Osteocyte (in vitro differentiated cells): ENCODE measurements around the gene TBL3. TPM values are rescaled to one million over a fixed set of nuclear protein-coding genes. Genes with fewer than 3 reads are reported as not detected.

Experiments
- DNase-seq: peaks from one replicate; pipeline ENCODE4 v3.0.0; 2021; ENCODE audit warnings: mixed read lengths; ENCODE audit not compliant: unreplicated experiment; ENCODE audit errors: extremely low spot score
- H3K27ac Mint-ChIP-seq: one replicate; pipeline ENCODE4 v1.8.0; 2021; ENCODE audit warnings: mild to moderate bottlenecking, mixed read lengths; ENCODE audit not compliant: unreplicated experiment
- H3K27me3 Mint-ChIP-seq: one replicate; pipeline ENCODE4 v1.8.0; 2021; ENCODE audit warnings: mixed read lengths; ENCODE audit not compliant: unreplicated experiment
- H3K36me3 Mint-ChIP-seq: one replicate; pipeline ENCODE4 v1.8.0; 2021; ENCODE audit warnings: mixed read lengths; ENCODE audit not compliant: unreplicated experiment
- H3K4me1 Mint-ChIP-seq: one replicate; pipeline ENCODE4 v1.8.0; 2021; ENCODE audit warnings: mixed read lengths; ENCODE audit not compliant: unreplicated experiment
- H3K4me3 Mint-ChIP-seq: one replicate; pipeline ENCODE4 v1.8.0; 2021; ENCODE audit warnings: mild to moderate bottlenecking, moderate library complexity, mixed read lengths; ENCODE audit not compliant: unreplicated experiment
- H3K9me3 Mint-ChIP-seq: one replicate; pipeline ENCODE4 v1.8.0; 2021; ENCODE audit warnings: mixed read lengths; ENCODE audit not compliant: unreplicated experiment
- total RNA-seq: library from RNA; stranded (reverse); gene quantifications from 2 replicates; pipeline ENCODE4 v1.2.1, GENCODE V29; 2021
- TF ChIP-seq, protein P1 (sequence below): fragments of 200-600 bp; sonication (generic); IDR thresholded peaks from 2 replicates; pipeline ENCODE4 v1.5.0; 2021; ENCODE audit warnings: antibody characterized with exemption, mild to moderate bottlenecking, moderate library complexity

Gene TBL3
- total RNA-seq, 1 donor from 2014 or later, result 32.0 TPM

DNA sequence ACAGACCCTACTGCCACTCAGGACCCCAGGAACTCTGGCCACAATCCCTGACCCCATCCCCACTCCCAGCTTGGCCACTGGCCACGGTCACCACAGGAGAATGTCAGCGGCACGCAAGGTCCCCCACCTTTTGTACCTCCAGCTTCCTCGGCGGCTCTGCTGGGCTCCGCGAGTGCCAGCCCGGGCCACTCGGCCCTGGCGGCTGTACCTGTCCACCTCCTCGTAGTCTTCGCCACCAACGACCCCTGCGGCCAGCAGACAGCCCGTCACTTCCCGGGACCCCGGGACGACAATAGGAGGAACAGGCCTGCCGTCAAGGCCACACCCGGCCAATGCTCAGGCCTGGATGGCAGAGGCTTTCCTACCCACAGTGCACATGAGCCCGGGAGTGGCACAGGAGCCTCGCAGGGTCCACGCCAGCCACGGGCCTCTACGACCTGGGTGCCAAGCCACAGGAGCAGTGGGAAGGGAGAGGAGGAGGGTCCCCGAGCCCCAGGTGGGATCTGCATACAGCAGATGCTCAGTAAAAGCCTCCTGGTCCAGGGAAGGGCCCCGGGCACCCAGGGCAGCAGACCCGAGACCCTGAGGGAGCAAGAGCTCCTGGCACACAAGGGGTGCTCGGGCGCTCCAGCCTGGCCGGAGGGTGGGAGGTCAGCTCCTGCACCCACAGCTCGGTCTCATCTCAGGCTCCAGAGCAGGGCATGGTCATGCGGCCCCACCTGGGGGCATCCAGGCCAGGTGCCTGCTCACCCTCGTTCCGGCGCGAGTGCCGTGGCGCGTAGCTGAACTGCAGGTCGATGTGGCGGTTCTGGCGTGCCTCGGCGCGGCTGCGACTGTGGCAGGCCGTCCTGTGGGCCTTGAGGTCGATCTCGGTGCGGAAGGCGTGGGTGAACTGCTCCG lies 29.9 kb downstream of the TBL3 start:
- H3K4me3 Mint-ChIP-seq, result no peak overlapping the region
- H3K4me1 Mint-ChIP-seq, result peaks cover 15% of the 10 kb centered on the region
- no peaks in the 10 kb centered on the region for H3K27me3 Mint-ChIP-seq
- DNase-seq, result no peak
- peaks cover 15% of the 10 kb centered on the region for H3K36me3 Mint-ChIP-seq
- no peak overlapping the region for H3K27ac Mint-ChIP-seq
- no peaks in the 10 kb centered on the region for H3K9me3 Mint-ChIP-seq
- TF ChIP-seq, protein P1, sequence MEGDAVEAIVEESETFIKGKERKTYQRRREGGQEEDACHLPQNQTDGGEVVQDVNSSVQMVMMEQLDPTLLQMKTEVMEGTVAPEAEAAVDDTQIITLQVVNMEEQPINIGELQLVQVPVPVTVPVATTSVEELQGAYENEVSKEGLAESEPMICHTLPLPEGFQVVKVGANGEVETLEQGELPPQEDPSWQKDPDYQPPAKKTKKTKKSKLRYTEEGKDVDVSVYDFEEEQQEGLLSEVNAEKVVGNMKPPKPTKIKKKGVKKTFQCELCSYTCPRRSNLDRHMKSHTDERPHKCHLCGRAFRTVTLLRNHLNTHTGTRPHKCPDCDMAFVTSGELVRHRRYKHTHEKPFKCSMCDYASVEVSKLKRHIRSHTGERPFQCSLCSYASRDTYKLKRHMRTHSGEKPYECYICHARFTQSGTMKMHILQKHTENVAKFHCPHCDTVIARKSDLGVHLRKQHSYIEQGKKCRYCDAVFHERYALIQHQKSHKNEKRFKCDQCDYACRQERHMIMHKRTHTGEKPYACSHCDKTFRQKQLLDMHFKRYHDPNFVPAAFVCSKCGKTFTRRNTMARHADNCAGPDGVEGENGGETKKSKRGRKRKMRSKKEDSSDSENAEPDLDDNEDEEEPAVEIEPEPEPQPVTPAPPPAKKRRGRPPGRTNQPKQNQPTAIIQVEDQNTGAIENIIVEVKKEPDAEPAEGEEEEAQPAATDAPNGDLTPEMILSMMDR, result no peak

- Mint-ChIP-seq H3K27me3 (no peaks in the 10 kb centered on the region), H3K4me3 (no peak overlapping the region), H3K36me3 (peaks cover 12% of the 10 kb centered on the region), H3K27ac (no peak overlapping the region), H3K4me1 (peaks cover 24% of the 10 kb centered on the region), H3K9me3 (no peaks in the 10 kb centered on the region)
- TF ChIP-seq, protein P1, result no peak
- no peak for DNase-seq
These were observed 30.8 kb downstream of the TBL3 start for GRCh38 chr16:2002406-2003230.

DNA sequence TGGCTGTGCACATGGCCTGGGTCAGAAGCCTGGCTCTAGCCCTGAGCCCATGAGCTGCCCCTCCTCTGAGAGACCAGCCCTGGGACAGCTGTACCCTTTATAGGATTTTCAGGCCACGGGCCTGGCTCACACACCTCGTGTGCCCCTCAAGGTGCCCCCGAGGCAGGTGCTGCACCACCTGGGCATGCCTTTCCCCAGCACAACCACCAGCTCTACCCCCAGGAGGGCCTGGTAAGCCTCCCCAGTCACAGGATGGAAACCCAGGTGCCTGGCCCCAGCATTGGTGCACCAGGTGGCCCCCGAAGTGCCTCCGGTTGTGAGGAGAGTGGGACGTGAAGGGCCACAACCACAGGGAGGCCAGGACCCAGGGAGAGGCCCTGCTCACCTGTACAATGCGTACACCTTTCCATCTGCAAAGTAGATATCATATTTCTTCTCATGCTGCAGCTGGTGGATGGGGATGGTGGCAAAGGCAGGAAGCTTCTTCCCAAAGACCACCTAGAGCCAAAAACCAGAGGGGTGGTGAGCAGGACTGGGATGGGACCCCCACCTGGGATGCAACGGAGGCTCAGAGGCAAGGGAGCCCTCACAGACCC lies 31.5 kb downstream of the TBL3 start:
- peaks cover 9% of the 10 kb centered on the region for H3K36me3 Mint-ChIP-seq
- H3K4me3 Mint-ChIP-seq, result no peak overlapping the region

DNA sequence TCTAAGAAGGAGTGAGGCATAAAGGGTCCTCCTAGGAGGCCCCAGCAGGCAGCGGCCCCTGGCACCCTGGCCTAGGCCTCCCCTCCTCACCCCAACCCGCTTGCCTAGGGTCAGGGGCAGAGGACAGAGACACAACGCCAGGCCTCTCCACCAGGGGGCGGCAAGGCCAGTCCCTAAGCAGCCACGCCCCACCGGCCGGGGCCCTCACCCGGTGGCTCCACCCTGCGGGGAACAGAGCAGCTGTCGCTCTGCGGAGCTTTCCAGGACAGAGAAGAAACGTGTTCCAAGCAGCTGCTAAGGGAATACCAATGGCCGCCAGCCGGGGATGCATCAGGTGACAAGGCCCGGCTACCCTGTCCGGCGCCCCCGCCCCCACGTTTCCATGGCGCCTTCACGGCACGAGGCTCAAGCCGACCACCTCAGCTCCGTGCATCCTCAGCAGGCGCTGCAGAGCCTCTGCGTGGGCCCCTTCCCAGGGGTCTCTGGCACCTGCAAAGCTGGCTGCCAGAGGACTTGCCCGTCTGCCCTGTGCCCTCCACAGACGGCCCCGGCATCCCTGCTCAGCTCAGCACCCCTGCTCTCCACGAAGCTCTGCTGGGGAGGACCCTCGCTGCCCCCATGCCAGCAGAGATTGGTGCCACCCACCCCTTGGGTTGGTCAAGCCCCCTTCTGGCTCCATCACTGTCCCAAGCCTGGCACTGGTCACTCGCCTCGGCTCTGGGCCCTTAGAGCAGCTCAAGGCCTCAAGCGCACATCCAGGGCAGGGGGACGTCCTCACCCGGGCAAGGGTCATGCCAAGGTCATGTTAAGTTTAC lies 32.2 kb downstream of the TBL3 start:
- peak; percentile 96 for DNase-seq
- H3K27me3 Mint-ChIP-seq, result no peaks in the 10 kb centered on the region
- H3K27ac Mint-ChIP-seq, result no peak overlapping the region
- TF ChIP-seq, protein P1, result peak; percentile 97
- no peak overlapping the region for H3K4me3 Mint-ChIP-seq
- H3K36me3 Mint-ChIP-seq, result peaks cover 9% of the 10 kb centered on the region
- H3K4me1 Mint-ChIP-seq, result peaks cover 36% of the 10 kb centered on the region
- no peaks in the 10 kb centered on the region for H3K9me3 Mint-ChIP-seq

More for the DNA sequence above, 31.5 kb downstream of the TBL3 start:
- H3K9me3 Mint-ChIP-seq, result no peaks in the 10 kb centered on the region
- TF ChIP-seq, protein P1, result no peak
- H3K27me3 Mint-ChIP-seq, result no peaks in the 10 kb centered on the region
- H3K27ac Mint-ChIP-seq, result no peak overlapping the region
- peaks cover 31% of the 10 kb centered on the region for H3K4me1 Mint-ChIP-seq
- DNase-seq, result no peak
